HG03103 (cell line): Measurements from ENCODE around the gene EPSTI1.
"Not testable (repeated sequence)": the region's sequence is repeated elsewhere in the genome, so short reads cannot be mapped to it uniquely, and the experiment has no call there.

Source experiments
- ATAC-seq: cut with Tn5 transposase; IDR thresholded peaks from one replicate; pipeline ENCODE4 v1.9.1; 2021; ENCODE audit warnings: low read depth; ENCODE audit not compliant: unreplicated experiment

The EPSTI1 gene, protein sequence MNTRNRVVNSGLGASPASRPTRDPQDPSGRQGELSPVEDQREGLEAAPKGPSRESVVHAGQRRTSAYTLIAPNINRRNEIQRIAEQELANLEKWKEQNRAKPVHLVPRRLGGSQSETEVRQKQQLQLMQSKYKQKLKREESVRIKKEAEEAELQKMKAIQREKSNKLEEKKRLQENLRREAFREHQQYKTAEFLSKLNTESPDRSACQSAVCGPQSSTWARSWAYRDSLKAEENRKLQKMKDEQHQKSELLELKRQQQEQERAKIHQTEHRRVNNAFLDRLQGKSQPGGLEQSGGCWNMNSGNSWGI

DNA sequence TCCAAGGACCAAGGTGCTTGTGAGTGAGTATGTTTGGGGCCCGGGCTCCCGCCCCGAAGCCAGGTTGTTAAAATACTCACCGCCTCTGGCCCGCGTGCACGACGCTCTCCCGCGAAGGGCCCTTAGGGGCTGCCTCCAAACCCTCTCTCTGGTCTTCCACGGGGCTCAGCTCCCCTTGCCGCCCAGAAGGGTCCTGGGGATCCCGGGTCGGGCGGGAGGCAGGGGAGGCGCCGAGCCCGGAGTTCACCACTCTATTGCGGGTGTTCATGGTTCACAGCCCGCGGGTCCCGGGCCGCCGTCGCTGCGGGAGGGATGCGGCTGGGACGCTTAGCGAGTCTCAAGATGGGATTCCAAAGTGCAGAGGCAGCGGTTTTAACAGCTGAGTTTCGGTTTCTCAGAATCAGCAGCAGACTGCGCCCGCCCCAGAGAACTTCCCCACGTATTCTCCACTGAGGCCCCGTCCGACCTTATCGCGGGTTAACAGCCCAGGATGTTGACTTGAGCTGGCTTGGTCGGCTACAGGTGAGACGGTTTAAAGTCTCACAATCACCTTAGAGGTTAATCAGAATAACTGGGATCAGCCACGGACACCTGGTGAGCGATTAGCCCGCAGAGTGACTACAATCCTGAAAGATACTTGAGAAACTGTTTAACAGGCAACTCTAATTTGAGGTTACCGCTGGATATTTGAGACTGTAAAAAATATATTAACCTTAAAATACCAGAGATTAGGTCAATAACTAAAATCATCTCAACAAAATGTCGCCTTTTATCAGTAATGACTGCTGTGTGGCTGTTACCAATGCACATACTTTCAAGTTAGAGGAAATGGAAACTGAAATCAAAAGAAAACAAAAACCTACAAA lies at the start of gene EPSTI1:
Gene EPSTI1, minus strand, starts transcription at position 344 of the 866 bp plus-strand sequence. Its CDS starts 76 bp downstream, at position 268.
- peak; percentile 62 for ATAC-seq

DNA sequence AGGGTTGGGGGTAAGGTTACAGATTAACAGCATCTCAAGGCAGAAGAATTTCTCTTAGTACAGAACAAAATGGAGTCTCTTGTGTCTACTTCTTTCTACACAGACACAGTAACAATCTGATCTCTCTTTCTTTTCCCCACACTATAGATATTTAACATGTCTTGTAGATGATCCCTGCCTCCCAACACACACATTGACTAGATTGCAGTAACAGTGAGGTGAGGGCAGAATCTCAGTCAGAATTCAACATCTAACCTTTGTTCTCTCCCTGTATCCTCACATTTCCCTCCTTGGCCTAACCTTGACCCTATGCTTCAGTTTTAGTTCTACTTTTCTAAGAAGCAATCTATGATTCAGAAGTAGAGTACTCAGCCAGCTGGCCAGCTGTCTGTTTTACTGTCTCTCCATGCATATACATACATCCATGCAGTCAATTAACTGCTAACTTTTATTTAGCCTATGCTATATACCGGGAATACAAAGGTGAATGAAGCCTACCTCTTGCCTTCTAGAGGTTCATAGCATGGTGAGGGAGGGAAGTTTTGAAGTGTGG lies 49.4 kb upstream of the EPSTI1 start:
- peak; percentile 46 for ATAC-seq

DNA sequence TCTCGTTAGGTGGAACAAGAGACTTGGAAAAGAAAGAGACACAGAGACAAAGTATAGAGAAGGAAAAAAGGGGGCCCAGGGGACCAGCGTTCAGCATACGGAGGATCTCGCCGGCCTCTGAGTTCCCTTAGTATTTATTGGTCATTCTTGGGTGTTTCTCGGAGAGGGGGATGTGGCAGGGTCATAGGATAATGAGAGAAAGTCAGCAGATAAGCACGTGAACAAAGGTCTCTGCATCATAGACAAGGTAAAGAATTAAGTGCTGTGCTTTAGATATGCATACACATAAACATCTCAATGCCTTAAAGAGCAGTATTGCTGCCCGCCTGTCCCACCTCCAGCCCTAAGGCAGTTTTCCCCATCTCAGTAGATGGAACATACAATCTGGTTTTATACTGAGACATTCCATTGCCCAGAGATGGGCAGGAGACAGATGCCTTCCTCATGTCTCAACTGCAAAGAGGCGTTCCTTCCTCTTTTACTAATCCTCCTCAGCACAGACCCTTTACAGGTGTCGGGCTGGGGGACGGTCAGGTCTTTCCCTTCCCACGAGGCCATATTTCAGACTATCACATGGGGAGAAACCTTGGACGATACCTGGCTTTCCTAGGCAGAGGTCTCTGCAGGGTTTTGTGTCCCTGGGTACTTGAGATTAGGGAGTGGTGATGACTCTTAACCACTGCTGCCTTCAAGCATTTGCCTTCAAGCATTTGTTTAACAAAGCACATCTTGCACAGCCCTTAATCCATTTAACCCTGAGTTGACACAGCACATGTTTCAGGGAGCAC lies 48.7 kb upstream of the EPSTI1 start:
- ATAC-seq, result not testable (repeated sequence)

DNA sequence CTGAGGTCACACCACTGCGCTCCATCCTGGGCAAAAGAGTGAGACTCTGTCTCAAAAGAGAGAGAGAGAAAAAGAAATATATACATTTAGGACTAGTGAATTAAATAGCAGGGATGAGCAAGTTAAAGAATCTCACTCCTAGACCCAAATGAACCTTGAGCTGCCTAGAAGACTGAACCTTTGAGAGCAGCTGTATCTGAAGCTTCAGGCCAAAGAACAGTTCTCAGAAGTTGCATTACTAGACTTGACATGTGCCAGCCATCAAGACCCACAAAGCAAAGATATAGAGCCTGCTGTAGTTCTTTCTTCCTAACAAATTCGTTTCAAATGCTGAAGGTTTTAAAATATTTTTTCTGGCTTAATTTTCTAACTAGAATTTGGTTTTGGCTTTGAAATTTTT lies 47.9 kb upstream of the EPSTI1 start:
- no peak for ATAC-seq

DNA sequence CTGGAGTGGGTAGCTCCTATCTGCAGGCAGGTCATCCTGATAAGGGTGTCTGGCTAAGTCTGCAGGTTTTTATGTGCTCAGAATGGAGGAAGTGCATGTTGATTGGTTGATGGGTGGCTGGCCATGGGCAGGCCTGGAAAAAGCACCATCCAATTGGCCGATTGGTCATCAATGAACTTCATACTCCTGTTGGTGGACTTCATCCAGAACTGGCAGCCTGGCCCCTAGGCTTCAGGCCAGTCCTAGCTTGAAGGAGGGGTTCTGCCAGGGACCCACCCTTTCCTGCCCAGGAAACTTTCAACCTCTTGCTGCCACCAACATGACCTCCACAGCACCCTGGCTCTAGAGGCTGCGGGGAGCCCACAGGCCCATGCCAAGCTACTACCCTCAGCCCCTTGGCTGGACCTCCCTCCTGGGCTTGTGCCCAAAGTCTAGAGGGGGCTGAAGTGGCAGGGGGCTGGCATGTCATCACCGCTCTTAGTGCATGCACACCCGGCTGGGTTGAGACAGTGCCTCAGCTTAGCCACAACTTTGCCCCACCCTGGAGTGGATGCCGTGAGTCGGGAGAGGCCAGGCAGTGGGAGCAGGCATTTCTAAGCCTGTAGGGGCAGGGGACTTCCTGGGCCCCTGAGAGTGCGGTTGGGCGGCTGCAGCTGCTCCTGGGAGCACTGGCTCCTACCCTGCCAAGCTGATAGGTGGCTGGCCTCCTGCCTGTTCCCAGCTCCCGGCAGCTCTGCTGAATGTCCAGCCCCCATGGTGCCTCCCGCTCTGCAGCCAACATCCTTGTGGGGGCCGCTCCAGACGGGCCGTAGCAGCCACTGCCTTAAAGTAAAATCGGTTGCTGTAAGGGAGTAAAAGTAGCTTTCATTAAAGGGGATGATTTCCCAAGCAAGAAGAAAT lies 44.6 kb upstream of the EPSTI1 start:
- ATAC-seq, result no peak

DNA sequence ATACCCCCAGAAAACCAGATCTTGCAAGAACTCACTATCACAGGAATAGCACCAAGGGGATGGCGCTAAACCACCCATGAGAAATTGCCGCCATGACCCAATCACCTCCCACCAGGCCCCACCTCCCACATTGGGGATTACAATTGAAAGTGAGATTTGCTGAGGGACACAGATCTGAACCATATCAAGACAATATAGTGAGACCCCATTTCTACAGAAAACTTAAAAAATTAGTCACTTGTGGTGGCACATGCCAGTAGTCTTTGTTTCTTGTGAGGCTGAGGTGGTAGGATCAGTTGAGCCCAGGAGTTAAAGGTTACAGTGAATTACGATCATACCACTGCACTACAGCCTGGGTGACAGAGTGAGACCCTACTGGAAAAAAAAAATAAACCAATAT lies 41.0 kb upstream of the EPSTI1 start:
- ATAC-seq, result no peak

DNA sequence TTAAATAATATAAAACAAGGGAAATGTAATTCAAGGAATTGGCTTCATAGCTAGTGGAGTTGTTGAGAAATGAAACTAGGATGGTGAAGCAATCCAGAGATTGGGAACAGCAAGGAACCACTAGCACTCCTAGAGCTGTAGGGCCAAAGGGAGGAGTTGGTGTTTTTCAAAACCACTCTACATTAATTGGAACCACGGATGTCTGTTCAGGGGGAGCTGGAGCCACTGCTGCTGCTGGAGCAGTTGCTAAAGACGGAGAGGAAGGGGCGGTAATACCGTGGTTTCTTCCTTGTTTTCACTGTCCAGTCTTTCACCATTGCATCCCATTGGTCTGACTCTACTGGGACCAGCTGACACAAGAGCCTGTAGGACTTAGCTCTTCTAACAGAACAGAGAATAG lies 39.8 kb upstream of the EPSTI1 start:
- no peak for ATAC-seq

DNA sequence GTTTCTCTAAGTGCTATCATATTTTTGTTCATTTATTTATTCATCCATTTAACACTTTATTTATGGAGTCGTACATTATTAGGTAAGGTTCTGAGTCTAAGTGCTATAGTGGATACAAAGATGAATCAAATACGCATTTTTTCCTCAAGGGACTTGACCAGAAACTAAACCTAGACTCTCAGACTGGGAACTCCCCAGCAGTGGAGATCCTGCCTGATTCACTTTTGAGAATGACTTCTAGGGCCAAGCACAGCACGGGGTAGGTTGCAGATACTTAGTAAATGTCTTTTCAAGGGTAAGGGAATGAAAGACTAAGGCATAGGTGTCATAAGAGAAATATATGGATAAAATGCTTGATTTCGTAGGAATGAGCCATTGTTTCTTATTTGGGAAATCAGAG lies 38.5 kb upstream of the EPSTI1 start:
- ATAC-seq, result no peak

DNA sequence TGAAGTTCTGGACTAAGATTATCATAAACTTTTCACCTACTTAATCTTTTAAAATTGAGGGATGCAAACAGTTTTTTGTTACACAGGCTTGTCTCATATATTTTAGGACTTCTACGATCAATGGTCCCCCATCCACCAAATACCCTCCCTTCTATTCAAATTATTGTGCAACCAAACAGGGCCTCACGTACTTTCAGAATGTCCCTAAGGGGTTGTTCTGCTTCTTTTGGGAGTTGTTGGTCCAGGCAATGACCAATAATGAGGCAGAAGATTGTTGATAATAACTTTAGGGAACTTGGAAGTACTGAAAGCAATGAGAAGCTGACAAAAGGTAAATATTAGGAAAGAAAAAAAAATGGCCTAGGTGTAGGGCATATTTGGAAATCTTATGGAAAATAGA lies 34.2 kb upstream of the EPSTI1 start:
- no peak for ATAC-seq

DNA sequence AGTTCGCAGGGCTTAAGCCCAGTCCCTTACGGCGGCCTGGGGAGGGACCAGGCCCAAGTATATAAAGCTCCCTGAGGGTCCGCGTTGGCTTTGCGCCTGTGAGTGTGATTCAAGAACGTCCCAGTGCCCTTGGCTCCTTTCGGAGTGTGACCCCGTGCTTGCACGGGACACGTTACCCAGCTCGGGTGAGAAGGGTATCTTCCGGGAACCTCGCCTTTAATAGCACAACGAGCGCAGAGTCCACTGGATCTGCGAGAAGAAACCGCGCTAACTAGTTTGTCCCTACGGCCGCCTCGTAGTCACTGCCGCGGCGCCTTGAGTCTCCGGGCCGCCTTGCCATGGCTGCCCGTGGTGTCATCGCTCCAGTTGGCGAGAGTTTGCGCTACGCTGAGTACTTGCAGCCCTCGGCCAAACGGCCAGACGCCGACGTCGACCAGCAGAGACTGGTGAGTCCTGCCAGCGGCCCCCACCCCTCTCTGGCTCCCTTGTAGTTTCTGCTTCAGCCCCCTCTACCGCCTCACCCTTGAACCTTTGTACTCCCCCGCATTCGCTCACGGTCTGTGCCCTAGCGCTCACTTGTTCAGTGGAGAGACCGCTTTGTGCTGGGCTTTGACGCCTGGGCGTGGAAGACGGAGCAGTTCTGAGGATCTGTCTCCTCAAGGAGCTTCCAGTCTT lies 31.4 kb upstream of the EPSTI1 start, which contains the start of gene DNAJC15:
Gene DNAJC15, plus strand, starts transcription at position 298 of the 675 bp plus-strand sequence. Its CDS starts 41 bp downstream, at position 339.
- peak; percentile 66 for ATAC-seq

DNA sequence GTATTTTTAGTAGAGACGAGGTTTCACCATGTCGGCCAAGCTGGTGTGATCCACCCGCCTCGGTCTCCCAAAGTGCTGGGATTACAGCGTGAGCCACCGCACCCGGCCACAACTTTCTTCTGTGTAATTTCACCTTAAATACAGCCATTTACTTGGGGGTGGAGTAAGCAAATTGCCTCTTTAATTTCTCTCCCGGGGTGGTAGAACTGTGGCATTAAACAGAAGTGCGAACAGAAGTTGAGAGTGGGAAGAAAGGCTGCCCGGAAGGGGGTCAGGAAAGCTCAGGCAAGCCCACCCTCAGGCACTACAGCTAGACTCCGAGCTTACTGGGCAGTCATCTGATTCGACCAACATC lies 30.9 kb upstream of the EPSTI1 start:
- no peak for ATAC-seq

DNA sequence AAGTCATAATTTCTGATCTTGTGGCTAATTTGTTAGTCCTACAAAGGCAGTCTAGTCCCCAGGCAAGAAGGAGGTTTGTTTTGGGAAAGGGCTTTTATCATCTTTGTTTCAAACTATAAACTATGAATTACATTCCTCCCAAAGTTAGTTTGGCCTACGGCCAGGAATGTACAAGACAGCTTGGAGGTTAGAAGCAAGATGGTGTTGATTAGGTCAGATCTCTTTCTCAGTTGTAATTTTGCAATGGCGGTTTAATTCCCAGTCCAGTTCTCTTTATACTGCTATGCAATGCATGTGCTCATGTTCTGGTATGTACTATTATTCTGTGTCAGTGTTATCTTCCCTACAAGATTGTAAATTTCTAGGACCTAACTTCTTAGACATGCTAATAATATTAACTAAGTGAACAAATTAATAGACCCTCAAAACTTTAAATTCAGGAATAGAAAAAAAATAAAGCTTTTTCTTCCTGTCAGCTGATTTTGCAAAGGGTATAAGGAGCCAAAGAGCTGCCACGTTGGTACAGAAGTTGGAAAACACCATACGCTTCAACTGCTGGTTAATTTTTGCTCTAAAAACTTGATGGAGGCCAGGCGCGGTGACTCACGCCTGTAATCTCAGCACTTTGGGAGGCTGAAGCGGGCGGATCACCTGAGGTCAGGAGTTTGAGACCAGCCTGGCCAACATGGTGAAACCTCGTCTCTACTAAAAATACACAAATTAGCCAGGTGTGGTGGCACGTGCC lies 30.1 kb upstream of the EPSTI1 start:
- no peak for ATAC-seq

DNA sequence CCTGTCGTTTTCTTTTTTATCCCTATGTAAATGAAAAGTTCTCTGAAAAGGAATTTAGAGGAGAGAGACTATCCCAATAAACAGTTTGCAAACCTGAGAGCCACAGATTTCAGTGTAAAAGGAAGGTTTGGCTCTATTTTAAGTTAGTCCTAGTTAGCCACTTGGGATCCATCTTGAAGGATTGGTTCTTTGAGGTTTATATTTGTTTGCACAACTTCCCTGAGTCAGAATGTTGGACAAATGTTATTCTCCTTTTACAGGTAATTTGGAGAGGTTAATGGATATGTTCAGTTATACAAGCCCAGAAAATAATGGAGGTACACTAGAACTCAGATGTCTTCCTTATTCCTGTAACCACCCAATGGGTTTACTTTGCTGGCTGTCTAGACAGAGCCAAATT lies 28.8 kb upstream of the EPSTI1 start:
- ATAC-seq, result no peak

DNA sequence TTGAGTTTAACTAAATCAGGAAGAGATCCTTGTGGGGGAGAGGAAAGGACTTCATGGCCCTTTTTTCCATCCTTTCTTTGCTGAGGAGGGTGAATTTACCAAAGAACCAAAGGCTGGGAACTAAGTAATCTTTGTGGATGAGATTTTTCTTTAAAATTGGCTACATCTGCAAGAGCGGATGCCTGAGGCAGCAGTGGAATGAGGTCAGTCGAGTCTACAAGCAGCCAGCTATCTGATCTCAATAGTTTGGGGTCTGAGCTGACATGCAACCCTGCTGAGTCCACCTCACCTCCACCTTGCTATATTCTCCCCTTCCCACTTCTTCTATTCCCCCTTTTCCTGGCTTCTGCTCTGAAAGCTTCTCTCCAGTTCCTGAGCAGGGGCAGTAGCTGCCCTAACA lies 27.8 kb upstream of the EPSTI1 start:
- no peak for ATAC-seq

DNA sequence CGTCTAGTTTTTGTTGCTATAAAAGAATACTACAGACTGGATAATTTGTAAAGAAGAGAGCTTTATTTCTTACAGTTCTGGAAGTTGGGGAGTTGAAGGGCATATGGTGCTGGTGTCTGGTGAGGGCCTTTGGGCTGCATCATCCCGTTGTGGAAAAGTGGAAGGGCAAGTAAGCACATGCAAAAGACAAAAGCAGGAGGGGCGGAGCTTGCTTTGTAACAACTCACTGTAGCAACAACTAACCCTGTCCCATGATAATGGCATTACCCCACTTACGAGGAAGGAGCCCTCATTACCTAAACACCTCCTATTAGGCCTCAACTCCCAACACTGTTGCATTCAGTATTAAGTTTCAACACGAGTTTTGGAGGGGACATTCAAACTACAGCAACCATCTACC lies 24.2 kb upstream of the EPSTI1 start:
- no peak for ATAC-seq

DNA sequence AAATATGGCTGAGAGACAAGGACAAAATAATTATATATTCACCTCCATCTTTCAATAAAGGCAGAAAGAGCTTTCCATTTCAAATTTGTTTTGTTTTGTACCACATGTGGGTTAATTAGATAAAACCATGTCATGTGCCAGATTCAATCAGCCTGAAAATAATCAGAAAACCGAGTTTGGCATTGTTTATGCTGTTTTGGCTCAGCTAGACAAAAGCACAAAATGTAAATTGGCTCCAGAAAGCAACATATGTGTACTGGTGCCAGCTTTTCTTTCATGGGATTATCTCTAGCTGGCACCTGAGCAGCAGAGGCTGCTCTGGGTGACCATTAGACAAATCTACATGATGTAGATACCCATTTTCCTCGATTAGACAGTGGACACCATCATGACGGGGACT lies 22.1 kb upstream of the EPSTI1 start:
- ATAC-seq, result no peak

DNA sequence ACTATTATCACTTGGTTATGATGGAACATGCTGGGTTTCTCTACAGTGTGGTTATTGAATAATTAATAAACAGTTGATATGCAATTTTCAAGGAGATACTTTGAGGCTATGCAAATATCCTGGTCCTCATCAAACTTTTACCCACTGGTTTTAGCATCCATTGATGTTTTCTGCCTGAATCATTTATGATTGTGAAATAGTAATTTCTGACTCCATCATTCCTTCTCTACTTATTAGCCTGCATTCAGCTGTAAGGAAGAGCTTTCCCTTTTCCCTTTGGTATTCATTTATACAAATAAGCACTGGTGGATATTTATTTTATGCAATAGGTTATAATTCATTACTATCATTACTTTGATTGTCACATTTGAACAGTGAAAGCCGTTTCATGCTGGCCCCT lies 17.5 kb upstream of the EPSTI1 start:
- no peak for ATAC-seq

DNA sequence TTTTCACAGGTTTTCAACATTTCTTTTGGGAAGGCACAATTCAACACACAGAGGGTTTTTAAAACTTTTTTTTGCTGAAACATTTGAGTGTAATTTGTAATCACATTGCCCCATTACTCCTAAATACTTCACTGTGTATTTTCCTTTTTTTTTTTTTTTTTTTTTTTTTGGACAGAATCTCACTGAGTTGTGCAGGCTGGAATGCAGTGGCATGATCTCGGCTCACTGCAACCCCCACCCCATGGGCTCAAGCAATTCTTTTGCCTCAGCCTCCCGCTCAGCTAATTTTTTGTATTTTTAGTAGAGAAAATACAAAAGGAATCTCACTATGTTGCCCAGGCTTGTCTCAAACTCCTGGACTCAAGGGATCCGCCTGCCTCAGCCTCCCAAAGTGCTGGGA lies 16.6 kb upstream of the EPSTI1 start:
- ATAC-seq, result no peak
